Measurements from ENCODE around the gene RALGDS. TPM values are rescaled to one million over a fixed set of nuclear protein-coding genes. Genes with fewer than 3 reads are reported as not detected.

RALGDS gene
- total and polyA plus RNA-seq, 2 of the 13 experiments (the other 11 are each of a cell fraction or from before 2014, with no cell fraction given): 12.9 to 25.5 TPM

DNA sequence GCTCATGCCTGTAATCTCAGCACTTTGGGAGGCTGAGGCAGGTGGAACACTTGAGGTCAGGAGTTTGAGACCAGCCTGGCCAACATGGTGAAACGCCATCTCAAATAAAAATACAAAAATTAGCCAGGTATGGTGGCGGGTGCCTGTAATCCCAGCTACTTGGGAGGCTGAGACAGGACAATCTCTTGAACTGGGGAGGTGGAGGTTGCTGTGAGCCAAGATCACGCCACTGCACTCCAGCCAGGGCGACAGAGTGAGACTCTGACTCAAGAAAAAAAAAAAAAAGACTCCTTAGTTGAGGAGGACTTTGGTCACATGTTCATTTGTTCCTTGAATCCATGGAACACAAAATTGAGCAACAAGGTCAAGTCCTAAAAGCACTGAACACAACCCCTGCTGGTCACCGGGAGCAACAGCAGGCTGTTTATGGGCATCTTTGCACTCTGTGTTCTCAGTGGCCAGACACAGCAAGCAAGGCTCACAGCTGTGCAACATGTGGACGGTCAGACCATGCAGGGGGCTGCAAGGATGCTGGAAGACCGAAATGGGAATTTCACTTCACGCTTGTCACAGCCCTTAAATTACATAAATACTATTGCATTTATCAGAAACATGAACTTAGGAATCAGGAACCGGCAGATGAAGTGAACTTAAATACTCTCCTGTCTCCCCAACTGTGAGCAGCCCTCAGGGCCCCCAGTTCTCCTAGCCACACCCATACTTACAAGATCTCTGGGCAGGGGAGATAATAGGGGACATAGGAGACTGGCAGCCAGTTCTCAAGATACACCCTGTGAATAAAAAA, 39.9 kb upstream of the RALGDS start (continued):
- TF ChIP-seq, protein P1, sequence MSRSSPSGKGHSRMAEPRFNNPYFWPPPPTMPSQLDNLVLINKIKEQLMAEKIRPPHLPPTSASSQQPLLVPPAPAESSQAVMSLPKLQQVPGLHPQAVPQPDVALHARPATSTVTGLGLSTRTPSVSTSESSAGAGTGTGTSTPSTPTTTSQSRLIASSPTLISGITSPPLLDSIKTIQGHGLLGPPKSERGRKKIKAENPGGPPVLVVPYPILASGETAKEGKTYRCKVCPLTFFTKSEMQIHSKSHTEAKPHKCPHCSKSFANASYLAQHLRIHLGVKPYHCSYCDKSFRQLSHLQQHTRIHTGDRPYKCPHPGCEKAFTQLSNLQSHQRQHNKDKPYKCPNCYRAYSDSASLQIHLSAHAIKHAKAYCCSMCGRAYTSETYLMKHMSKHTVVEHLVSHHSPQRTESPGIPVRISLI (CRISPR knock-in tag; IDR thresholded peaks at IDR 0.05; ENCODE audit: borderline replicate concordance): 0 out of 2 replicates have a peak, but pooled peaks have one; percentile 41
- TF ChIP-seq HIVEP1 (CRISPR knock-in tag; IDR thresholded peaks at IDR 0.05): no peak

DNA sequence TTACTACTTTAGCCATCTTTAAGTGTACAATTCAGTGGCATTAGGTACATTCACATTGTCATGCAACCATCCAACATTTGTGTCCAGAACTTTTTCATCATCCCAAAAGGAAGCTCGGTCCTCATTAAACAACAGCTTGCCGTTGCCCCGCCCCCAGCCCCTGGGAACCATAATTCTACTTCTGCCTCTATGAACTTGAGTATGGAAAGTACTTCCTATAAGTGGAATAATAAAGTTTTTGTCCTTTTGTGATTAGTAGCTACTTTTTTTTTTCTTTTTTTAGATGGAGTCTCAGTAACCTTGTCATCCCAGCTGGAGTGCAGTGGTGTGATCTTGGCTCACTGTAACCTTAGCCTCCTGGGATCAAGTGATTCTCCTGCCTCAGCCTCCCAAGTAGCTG, 37.7 kb upstream of the RALGDS start:
- ATAC-seq (no peak), DNase-seq (ENCODE audit: low spot score) (no peak), FAIRE-seq (no peak)
- 79% methylated on average over 3 of the region's 3 CpGs for WGBS (ENCODE audit: low lambda C conversion rate)
- no peak overlapping the region for H3K9ac ChIP-seq (ENCODE audit: insufficient read depth, low read depth, low read length)
- H3K36me3 ChIP-seq (replicated peaks in 1 of 2; ENCODE audit: control insufficient read depth in 1 of 2, insufficient read depth in 2 of 2, low read length in 2 of 2): no peaks in the 10 kb centered on the region
- CTCF ChIA-PET (ENCODE audit: low intra/inter-chr PET ratio, low total read pairs): no interaction called here
- intact Hi-C loops (cut with micrococcal nuclease; ENCODE audit: unreplicated experiment) (no loop called here), in situ Hi-C loops (cut with HindIII; ENCODE audit: extremely low pct_ligation_motif_present, low pct_unique_long_range_greater_than_20kb) (no loop called here)
- BruUV-seq (replicated peaks): no TSS peak
- no peak overlapping the region for H2AFZ ChIP-seq (ENCODE audit: low read length)
- no peaks in the 10 kb centered on the region for H3K9me3 ChIP-seq (ENCODE audit: low read length)
- peaks cover 12% of the 10 kb centered on the region for H3K4me1 ChIP-seq (ENCODE audit: insufficient read depth, low read length)
- H3K27me3 ChIP-seq (ENCODE audit: control insufficient read depth in 1 of 2, insufficient read depth in 2 of 2, low read length in 2 of 2): peaks cover 0 to 9% of the 10 kb centered on the region in 2 experiments; a peak in 1 of 5 replicates
- H3K79me2 ChIP-seq (ENCODE audit: insufficient read depth, low read length): no peaks in the 10 kb centered on the region
- H4K20me1 ChIP-seq (ENCODE audit: insufficient read depth, low read length): no peaks in the 10 kb centered on the region
- H3K4me3 ChIP-seq (replicated peaks in 1 of 3; ENCODE audit: insufficient read depth in 1 of 3, low read depth in 2 of 3, low read length in 3 of 3): no peak overlapping the region
- POLR2A ChIA-PET: interaction anchor here (3.1 kb wide), 1 partner anchor 9 kb away, joined by 12 read pairs; no protein-coding TSS in a partner anchor
- no peak overlapping the region for H3K27ac ChIP-seq (ENCODE audit: extremely low read length, insufficient read depth, low read length)
- no peak overlapping the region for H3K4me2 ChIP-seq (ENCODE audit: low read depth, low read length)
- TF ChIP-seq ZNF552 (CRISPR knock-in tag; IDR thresholded peaks at IDR 0.05; ENCODE audit: borderline replicate concordance): no peak
- no peak for TF ChIP-seq TBX3 (IDR thresholded peaks at IDR 0.05; ENCODE audit: borderline replicate concordance)
- TF ChIP-seq, protein P2, sequence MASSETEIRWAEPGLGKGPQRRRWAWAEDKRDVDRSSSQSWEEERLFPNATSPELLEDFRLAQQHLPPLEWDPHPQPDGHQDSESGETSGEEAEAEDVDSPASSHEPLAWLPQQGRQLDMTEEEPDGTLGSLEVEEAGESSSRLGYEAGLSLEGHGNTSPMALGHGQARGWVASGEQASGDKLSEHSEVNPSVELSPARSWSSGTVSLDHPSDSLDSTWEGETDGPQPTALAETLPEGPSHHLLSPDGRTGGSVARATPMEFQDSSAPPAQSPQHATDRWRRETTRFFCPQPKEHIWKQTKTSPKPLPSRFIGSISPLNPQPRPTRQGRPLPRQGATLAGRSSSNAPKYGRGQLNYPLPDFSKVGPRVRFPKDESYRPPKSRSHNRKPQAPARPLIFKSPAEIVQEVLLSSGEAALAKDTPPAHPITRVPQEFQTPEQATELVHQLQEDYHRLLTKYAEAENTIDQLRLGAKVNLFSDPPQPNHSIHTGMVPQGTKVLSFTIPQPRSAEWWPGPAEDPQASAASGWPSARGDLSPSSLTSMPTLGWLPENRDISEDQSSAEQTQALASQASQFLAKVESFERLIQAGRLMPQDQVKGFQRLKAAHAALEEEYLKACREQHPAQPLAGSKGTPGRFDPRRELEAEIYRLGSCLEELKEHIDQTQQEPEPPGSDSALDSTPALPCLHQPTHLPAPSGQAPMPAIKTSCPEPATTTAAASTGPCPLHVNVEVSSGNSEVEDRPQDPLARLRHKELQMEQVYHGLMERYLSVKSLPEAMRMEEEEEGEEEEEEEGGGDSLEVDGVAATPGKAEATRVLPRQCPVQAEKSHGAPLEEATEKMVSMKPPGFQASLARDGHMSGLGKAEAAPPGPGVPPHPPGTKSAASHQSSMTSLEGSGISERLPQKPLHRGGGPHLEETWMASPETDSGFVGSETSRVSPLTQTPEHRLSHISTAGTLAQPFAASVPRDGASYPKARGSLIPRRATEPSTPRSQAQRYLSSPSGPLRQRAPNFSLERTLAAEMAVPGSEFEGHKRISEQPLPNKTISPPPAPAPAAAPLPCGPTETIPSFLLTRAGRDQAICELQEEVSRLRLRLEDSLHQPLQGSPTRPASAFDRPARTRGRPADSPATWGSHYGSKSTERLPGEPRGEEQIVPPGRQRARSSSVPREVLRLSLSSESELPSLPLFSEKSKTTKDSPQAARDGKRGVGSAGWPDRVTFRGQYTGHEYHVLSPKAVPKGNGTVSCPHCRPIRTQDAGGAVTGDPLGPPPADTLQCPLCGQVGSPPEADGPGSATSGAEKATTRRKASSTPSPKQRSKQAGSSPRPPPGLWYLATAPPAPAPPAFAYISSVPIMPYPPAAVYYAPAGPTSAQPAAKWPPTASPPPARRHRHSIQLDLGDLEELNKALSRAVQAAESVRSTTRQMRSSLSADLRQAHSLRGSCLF (CRISPR knock-in tag; IDR thresholded peaks at IDR 0.05; ENCODE audit: borderline replicate concordance): no peak
- no peak for TF ChIP-seq TRIM24 (CRISPR knock-in tag; IDR thresholded peaks at IDR 0.05)
- no peak for TF ChIP-seq STAT5B (CRISPR knock-in tag; IDR thresholded peaks at IDR 0.05)
- TF ChIP-seq AKAP8 (CRISPR knock-in tag; IDR thresholded peaks at IDR 0.05): no peak
- no peak for TF ChIP-seq SMARCC2 (IDR thresholded peaks at IDR 0.05)
- no peak for TF ChIP-seq MEIS2 (CRISPR knock-in tag; IDR thresholded peaks at IDR 0.05)
- TF ChIP-seq ZEB1 (IDR thresholded peaks at IDR 0.05; ENCODE audit: insufficient replicate concordance, low read depth): no peak
- TF ChIP-seq HMG20B (CRISPR knock-in tag; conservative IDR thresholded peaks at IDR 0.05): no peak
- no peak for TF ChIP-seq ZNF24 (IDR thresholded peaks at IDR 0.05)
- TF ChIP-seq ZNF790 (CRISPR knock-in tag; IDR thresholded peaks at IDR 0.05; ENCODE audit: borderline replicate concordance): no peak
- no peak for TF ChIP-seq POLR2AphosphoS2 (IDR thresholded peaks at IDR 0.05; ENCODE audit: low read depth, low read length)
